GM21723 (cell line): ENCODE results near the gene USF3.

ENCODE experiments used
- ATAC-seq: cut with Tn5 transposase; IDR thresholded peaks from one replicate; pipeline ENCODE4 v1.9.1; 2021; ENCODE audit warnings: mild to moderate bottlenecking, moderate library complexity; ENCODE audit not compliant: unreplicated experiment

The USF3 gene, protein sequence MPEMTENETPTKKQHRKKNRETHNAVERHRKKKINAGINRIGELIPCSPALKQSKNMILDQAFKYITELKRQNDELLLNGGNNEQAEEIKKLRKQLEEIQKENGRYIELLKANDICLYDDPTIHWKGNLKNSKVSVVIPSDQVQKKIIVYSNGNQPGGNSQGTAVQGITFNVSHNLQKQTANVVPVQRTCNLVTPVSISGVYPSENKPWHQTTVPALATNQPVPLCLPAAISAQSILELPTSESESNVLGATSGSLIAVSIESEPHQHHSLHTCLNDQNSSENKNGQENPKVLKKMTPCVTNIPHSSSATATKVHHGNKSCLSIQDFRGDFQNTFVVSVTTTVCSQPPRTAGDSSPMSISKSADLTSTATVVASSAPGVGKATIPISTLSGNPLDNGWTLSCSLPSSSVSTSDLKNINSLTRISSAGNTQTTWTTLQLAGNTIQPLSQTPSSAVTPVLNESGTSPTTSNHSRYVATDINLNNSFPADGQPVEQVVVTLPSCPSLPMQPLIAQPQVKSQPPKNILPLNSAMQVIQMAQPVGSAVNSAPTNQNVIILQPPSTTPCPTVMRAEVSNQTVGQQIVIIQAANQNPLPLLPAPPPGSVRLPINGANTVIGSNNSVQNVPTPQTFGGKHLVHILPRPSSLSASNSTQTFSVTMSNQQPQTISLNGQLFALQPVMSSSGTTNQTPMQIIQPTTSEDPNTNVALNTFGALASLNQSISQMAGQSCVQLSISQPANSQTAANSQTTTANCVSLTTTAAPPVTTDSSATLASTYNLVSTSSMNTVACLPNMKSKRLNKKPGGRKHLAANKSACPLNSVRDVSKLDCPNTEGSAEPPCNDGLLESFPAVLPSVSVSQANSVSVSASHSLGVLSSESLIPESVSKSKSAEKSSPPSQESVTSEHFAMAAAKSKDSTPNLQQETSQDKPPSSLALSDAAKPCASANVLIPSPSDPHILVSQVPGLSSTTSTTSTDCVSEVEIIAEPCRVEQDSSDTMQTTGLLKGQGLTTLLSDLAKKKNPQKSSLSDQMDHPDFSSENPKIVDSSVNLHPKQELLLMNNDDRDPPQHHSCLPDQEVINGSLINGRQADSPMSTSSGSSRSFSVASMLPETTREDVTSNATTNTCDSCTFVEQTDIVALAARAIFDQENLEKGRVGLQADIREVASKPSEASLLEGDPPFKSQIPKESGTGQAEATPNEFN (N-terminal part only)

DNA sequence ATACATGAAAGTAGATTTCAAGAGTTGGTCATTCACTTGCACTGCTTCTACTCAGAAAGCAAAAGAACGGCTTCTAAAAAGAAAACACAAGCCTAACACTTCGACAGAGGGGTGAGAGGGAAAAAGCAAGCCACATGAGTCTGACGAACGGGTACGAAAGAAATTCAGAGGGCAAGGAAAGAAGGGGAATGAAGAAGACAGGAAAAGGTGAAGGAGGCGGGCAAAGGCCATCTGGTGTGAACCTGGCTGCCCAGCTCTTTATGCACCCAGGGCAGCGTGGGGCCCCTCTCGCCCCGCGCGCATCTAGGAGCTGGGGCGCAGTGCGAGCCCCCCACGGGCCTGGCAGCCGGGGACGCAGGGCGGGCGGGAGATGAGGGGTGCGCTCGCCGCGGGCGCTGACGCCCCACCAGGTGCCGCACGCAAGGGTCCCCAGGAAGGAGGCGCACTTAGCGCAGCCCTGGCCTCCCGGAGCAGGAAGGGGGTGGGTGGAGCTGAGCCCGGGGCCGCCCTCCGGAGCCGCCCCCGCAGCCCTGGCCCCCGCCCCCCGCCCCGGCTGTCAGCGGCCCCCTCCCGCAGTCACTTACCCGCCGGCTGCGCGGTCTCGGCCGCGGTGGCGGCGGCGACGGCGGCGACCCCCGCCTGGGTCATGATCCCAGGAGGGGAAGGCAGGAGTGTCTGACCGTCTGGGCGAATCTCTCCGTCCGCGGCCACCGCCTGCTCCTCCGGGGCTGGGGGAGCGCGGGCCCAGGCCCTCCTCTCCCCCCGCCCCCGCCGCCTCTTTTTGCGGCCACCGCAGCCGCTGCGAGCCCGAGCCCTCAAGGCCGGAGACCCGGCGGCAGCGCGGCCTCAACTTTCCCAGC lies at the start of gene USF3:
TSS of gene USF3 (minus strand) at position 857 of the 860 bp plus-strand sequence. CDS start 21,764 bp downstream, outside the sequence.
- peak; percentile 72 for ATAC-seq

DNA sequence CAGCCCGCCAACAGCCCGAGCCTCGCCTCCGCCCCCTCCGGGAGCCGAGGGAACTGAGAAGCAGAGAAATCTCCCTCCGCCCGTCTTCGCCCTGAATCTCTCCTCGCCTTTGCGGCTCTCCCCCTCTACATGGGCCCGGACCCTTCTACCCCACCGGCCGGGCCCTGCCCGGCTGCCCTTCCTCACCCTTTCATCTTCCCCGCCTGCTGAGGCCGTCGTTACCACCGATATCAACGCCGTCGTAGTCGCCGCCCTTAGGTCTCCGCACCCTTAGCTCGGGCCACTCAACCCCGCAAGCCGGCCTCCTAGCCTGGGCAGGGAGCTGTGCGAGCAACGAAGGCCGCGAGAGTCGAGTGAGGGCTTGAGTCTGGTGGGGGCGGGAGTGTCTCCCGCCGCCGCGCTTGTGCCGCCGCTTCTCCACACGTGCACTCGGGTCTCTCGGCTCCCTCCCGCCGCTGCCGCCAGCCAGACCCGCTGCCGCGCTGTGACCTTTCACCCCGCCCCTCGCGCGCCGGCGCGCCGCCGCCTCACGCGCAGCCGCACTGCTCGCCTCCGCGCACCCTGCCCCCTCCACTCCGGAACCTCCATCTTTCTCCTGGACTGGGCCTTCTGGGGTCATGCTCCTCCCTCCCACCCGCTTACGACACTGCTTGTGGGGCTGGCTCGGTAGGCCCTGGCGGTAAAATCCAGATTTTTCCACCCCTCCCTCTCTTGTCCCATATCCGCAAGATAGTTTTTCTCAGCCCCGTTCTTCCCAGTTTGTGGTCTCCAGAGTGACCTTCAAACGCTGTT lies 49.5 kb upstream of the USF3 start, which contains the start of gene NAA50:
TSS of gene NAA50 (minus strand) at position 494 of the 792 bp plus-strand sequence. CDS start at position 194, 300 bp downstream.
- peak; percentile 49 for ATAC-seq

DNA sequence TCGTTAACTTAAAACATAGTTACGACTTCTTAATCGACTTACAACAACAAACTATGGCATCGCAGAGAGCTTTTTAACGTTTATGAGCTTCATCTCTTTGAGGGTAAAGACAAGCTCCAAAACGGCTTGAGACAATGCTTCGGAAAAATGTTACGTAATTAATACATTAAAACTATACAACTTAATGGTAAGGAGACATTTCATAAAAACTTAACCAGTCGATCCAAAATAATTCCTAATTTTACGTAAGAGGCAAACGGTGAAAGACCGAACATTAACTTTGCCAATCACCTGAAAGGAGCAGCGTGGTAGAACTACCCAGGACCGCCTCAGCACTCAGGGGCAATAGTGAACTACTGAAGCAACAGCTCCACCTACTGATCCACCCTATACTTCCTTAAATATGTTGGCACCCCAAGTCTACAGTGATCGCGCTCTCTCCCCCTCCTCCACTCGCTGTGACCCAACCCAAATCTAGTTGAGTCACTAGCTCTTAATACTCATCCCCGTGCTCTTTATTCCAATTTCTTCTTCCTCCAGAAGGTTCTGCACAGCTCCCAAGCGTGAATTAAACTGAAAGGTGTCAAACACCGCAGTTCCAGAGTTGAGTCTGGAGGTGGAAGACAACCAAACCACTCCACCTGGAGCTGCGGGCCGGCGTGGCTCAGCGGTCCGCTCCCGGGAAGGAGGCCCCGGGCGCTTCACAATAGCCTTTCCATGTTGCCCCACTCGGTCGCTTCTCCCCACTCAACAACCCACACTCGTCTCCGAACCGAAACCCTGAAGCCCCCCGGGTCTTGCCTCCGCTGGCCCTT lies 48.7 kb upstream of the USF3 start:
- ATAC-seq: peak; percentile 61

DNA sequence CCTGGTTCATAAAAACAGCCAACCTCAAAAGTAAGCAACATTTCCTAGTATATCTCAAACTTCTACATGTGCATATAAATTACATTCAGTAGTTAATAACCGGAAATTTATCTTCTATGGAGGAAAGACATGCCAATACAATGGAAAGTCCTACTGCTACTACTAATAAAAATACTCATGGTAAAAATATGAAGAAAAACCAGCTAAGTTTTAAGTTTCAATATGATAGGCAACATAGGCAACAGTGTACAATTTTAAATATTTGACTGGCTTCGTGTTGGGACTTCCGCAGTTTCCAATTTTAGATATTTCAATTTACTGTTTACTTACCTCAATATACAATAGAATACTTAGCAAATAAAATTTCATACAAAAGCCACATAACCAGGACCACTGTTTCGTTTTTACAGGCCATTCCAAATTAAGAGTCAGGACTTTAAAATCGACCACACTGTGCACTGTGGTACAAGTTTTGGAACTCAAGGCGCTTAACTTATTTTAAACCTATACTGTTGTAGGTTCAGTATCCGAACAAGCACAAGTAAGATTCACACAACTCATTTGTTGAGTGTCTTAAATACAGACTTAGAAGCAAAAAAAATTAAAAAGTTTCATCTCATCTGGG lies 46.7 kb upstream of the USF3 start:
- no peak for ATAC-seq

DNA sequence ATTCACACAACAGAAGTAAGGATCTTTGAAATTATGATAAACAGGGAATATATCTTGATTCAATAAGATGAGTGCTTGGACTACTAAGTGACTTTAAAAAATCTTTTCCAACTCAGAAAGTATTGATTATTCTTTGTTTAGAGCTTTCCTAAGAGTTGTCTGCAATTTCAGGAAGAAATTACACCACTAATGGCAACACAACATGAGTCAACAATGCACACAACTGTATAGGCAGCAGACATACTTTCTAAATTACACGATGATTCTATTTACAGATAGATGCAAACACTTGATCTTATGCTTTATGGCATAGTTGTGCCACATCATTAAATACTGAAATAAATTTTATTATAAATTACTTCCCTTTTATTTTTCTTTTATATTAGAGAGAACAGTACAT lies 45.2 kb upstream of the USF3 start:
- no peak for ATAC-seq

DNA sequence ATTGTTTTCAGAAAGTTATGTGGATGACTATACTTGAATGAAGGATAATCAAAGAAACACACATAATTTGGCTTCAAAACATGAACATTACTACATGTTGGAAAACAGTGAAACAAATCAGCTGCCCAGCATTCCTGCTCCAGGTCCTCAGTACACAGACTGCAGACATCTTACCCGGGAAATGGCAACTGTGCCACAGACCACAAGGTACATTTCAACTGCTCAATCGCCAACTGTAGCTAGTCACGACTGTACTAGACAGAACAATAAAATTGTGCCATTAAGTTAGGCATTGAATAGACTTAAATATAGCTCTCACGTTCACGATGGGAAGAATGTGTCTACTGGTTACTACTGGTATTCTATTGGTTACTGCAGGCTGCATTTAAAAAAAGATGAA lies 44.6 kb upstream of the USF3 start:
- no peak for ATAC-seq

DNA sequence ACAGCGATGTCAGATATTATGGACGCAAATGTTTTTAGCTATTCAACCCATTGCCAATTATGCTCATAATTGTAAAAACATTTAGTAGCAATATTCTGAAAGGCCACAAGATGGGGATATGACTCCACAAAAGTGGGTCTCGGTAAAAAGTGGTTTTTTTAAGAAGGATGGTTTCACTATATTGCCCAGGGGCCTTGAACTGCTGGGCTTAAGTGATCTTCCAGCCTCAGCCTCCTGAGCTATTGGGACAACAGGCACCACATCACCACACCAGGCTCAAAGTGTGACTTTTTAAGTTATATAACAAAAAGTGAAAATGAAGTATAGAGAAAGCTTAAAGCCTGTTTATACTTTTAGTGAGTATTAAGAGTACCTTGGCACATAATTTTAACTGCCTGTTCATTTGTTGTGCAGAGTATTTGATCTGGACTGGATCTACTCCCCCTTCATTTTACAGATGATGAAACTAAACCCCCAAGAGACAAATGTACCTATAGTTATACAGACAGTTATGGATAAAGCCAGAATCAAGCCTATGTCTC lies 40.2 kb upstream of the USF3 start:
- ATAC-seq: peak; percentile 69

DNA sequence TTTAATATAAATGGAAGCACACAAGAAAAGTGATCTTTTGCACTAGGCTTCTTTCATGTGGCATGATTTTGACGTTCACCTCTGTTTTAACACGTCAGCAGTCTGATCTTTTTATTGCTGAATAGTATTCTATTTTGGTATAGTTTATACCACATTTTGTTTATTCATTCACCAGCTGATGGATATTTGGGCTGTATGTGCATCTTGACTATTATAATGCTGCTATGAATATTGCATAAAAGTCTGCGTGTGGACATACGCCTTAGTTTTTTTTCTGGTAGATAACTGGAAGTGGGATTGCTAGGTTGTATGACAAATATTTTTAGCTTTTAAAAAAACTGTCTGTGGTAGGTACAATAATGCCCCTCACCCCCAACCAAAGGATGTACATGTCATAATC lies 35.3 kb upstream of the USF3 start:
- ATAC-seq: no peak

DNA sequence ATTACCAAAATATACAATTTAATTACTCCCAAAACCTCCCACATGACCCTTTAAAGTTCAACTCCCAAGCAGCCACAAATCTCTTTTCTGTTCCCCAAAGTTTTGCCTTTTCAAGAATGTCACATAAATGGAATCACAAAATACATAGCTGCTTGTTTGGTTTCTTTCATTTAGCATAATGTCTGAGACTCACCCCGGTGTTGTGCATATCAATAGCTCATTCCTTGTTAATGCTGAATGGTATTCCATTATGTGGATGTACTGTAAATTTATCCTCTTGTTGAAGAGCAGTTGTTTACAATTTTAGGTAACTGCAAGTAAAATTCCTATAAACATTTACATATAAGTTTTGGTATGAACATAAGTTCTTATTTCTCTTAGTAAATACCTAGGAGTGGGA lies 34.1 kb upstream of the USF3 start:
- no peak for ATAC-seq

DNA sequence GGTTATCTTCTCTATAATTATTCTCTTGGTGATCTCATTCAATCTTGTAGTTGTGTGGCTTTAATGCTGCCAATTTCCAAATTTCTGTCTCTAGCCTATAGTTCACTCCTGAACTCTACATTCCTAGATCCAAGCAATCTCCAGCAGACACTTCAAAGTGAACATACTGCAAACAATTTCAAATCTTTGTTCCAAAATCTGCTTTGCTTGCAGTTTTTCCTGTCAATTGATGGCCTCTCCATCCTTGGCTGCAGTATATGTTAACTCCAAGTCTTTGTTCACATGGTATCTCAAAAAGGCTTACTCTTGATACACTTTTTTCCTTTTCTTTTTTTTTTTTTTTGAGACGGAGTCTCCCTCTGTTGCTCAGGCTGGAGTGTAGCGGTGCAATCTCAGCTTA lies 32.2 kb upstream of the USF3 start:
- no peak for ATAC-seq

DNA sequence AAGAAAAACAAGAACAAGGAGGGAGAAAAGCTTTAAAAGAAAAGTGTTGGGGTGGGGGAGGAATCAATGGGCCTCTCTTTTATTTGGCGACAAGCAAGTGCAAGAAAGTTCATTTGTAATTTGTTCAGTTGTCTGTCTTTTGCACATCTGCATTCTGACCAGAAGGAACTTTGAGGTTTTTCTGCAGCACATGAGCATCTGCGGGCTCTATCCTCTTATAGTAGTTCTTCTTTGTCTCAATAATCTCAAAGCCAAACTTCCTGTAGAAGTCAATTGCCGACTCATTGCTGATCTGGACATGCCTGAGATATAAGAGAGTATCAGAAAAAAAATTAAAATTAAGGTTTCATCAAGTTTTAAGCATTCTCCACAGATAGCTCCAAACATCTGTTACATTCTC lies 25.2 kb upstream of the USF3 start:
- ATAC-seq: no peak

DNA sequence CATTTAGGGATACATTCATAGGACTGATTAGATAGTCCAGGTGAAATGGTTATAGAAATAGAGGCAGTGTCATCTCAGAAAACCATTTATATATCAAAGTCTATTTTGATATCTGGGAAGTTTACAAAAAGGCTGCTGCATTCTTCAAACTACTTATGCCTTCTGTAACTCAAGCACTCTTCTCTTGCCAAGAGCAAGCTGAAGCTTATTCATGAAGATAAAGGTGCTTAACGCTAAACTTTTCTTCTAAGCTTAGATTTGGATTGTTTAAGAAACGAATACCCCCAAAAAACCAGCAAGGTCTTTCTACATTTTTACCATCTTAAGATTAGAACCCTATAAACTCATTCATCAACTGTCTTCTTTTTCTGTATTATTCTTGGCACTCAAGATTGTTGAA lies 23.3 kb upstream of the USF3 start:
- ATAC-seq: no peak

DNA sequence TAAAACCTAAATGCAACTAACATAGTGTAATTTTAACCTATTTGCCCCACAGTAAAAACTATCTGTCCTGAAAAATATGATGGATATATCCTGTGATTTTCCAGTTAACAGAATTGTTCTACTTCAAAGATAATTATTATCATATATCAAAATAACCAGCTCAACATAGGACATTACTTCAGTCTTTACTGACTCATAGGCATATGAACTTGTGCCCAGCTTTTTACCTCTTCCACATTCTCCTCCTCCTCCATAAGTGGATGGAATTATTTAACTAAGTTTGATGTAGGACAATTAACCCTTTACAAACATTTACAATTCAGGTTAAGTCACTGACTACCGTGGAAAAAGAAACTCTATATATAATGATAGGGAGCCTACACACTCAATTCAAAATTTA lies 22.9 kb upstream of the USF3 start:
- no peak for ATAC-seq

DNA sequence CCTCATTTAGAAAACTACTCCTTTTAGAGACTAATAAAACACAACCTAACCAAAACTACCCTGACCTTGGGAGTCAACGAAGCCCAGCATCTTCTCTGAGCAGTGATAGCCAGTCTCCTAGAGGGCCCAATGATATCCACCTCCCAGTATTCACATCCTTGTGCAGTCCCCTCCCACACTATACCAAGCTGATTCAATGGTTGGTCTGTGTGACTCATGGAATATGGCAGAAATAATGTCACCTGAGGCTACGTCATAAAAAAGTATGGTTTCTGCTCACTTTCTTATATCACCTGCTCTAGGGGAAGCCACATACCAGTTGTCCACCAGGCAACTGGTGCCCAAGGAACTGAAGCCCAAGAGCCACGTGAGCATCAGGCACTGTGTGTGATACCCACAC lies 21.4 kb upstream of the USF3 start:
- no peak for ATAC-seq

DNA sequence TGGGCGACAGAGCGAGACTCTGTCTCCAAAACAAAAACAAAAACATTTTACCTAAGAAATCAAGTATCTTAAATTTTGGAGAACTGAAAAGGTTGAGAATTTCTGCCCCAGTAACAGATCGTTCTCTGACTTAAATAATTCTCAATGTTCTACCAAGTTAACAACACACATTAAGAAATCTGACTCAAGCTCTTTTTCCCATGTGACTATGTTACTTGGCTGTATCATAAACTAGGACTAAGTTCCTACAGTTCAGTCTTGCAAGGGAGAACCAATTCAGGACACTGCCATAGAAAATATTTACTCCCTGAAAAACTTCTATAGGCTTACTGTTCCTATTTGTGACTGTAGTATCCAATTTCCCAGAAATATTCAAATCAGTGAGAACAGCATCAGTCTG lies 20.9 kb upstream of the USF3 start:
- ATAC-seq: no peak

DNA sequence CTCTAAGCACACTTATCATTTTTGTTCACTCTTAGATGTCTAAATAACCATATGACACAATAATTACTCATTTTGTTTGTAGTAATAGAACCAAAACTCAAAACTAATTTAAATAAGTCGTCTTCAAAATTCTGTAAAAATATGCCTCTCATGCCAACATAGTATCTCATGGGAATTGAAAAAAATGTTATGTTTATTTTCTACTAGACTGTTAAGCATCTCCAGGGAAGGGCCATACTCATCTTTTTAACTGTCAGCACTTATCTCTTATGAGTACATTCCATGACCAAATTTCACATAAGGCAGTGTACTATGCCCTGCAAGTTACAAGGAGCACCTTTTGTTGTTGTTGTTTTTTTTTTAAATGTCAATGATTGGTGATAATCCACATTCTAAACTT lies 18.3 kb upstream of the USF3 start:
- no peak for ATAC-seq

DNA sequence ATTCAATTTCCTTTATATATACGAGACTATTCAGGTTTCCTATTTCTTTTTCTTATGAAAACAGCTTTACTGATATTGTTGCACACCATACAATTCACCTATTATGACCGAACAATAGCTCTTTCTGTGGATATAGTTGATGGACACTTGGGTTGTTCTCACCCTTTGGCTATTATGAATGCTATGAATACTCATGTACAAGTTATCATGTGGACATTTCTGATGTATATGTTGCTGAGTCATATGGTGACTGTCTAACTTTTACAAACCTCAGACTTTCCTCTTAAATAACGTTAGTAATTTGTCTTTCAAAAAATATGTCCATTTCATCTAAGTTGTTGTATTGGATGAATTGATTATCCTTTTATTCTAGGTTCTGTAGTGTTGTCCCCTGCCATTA lies 15.7 kb upstream of the USF3 start:
- no peak for ATAC-seq

DNA sequence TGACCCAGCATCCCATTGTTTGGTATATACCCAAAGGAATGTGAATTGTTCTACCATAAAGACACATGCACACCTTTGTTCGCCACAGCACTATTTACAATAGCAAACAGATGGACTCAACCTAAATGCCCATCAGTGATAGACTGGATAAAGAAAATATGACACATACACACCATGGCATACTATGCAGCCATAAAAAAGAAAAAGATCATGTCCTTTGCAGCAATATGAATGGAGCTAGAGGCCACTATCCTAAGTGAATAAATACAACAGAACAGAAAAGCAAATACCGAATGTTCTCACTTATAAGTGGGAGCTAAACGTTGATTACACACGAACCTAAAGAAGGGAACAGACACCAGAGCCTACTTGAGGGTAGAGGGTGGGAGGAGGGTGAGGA lies 11.4 kb upstream of the USF3 start:
- ATAC-seq: no peak
